ENCODE data around the gene CHST11. TPM values are rescaled to one million over a fixed set of nuclear protein-coding genes. Genes with fewer than 3 reads are reported as not detected.
A peak's percentile ranks its signal among the peaks of the same experiment; 100 is the strongest.

The CHST11 gene
- total RNA-seq, 2 experiments from 2014 or later: 53.4 to 53.6 TPM

DNA sequence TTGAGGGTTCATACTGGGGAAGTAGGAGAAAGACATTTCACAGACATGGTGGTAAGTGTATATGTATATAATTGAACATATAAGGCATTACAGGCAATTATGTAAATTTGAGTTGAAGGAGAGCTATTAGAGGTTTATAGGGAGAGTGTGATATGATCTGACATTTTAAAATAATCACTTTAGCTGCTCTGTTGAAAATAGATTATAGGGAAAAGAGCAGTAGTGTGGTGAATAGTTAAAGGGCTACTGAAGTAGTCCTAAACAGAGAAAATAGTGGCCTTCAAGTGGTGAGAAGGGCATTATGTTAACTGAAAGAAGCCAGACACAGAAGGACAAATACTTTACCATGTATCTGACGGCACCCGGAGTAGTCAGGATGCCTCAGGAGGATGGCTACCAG, 267.1 kb downstream of the CHST11 start:
- H3K36me3 ChIP-seq (ENCODE audit: insufficient read depth, low read length): no peaks in the 10 kb centered on the region
- H3K4me1 ChIP-seq (ENCODE audit: insufficient read depth, low read length): peaks cover 45% of the 10 kb centered on the region
- Mint-ChIP-seq H3K9me3 (no peaks in the 10 kb centered on the region), H3K27ac (peak overlapping the region; percentile 89), H3K4me1 (ENCODE audit: low read depth) (peaks cover 45% of the 10 kb centered on the region), H3K27me3 (no peaks in the 10 kb centered on the region), H3K36me3 (ENCODE audit: low read depth) (no peaks in the 10 kb centered on the region), H3K4me3 (no peak overlapping the region)
- ChIA-PET CTCF (no interaction called here), POLR2A (no interaction called here)
- no peak for ATAC-seq (ENCODE audit: poor library complexity)
- no peak overlapping the region for H3K4me3 ChIP-seq (ENCODE audit: low read length)
- intact Hi-C loops (cut with DNase I, micrococcal nuclease): loop anchor here in 1 of 2 experiments (5.0 kb wide), 1 partner anchor 227 kb away; no protein-coding TSS in a partner anchor
- TF ChIP-seq, protein P1, sequence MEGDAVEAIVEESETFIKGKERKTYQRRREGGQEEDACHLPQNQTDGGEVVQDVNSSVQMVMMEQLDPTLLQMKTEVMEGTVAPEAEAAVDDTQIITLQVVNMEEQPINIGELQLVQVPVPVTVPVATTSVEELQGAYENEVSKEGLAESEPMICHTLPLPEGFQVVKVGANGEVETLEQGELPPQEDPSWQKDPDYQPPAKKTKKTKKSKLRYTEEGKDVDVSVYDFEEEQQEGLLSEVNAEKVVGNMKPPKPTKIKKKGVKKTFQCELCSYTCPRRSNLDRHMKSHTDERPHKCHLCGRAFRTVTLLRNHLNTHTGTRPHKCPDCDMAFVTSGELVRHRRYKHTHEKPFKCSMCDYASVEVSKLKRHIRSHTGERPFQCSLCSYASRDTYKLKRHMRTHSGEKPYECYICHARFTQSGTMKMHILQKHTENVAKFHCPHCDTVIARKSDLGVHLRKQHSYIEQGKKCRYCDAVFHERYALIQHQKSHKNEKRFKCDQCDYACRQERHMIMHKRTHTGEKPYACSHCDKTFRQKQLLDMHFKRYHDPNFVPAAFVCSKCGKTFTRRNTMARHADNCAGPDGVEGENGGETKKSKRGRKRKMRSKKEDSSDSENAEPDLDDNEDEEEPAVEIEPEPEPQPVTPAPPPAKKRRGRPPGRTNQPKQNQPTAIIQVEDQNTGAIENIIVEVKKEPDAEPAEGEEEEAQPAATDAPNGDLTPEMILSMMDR (IDR thresholded peaks at IDR 0.05): no peak
- no peak overlapping the region for H3K27ac ChIP-seq (ENCODE audit: low read depth in 1 of 2, low read length in 2 of 2)
- DNase-seq: no peak
- no peaks in the 10 kb centered on the region for H3K27me3 ChIP-seq (ENCODE audit: control insufficient read depth in 1 of 2, insufficient read depth in 2 of 2, low read length in 2 of 2)
- no peaks in the 10 kb centered on the region for H3K9me3 ChIP-seq (ENCODE audit: control insufficient read depth in 1 of 2, insufficient read depth in 1 of 2, low read length in 2 of 2)

- POLR2A ChIA-PET: no interaction called here
Measured at GRCh38 chr12:104724992-104725585, 268.3 kb downstream of the CHST11 start.

DNA sequence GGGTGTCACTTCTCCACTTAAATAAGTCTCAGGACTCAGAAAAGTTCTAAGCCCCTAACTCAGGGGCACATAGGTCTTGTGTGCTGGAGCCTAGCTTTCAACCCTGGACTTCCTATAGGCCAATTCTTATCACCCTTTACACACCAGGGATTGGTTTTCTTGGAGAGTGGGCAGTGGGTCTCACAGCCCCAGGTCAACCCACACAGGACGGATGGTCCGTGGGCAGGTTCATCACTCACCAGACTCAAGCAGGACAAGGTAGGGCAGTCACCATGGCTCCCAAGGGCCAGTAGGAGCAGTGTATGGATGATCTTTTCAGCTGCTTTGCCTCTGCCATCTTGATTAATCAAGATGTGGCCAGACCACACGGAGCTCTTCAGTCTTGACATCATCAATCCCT, 268.9 kb downstream of the CHST11 start:
- ChIA-PET CTCF (interaction anchor here (1.4 kb wide), 1 partner anchor 21 kb away, joined by 5 read pairs; no protein-coding TSS in a partner anchor), POLR2A (no interaction called here)
- Mint-ChIP-seq H3K4me3 (no peak overlapping the region), H3K9me3 (no peaks in the 10 kb centered on the region), H3K36me3 (ENCODE audit: low read depth) (no peaks in the 10 kb centered on the region), H3K27ac (no peak overlapping the region), H3K4me1 (ENCODE audit: low read depth) (peaks cover 39% of the 10 kb centered on the region), H3K27me3 (no peaks in the 10 kb centered on the region)
- peaks cover 4% of the 10 kb centered on the region for H3K36me3 ChIP-seq (ENCODE audit: insufficient read depth, low read length)
- intact Hi-C loops (cut with DNase I, micrococcal nuclease): no loop called here
- no peak overlapping the region for H3K4me3 ChIP-seq (ENCODE audit: low read length)
- TF ChIP-seq, protein P1 (IDR thresholded peaks at IDR 0.05): no peak
- H3K4me1 ChIP-seq (ENCODE audit: insufficient read depth, low read length): peaks cover 32% of the 10 kb centered on the region
- H3K27me3 ChIP-seq (ENCODE audit: control insufficient read depth in 1 of 2, insufficient read depth in 2 of 2, low read length in 2 of 2): no peaks in the 10 kb centered on the region
- DNase-seq: no peak
- no peak overlapping the region for H3K27ac ChIP-seq (ENCODE audit: low read depth in 1 of 2, low read length in 2 of 2)
- no peak for ATAC-seq (ENCODE audit: poor library complexity)
- H3K9me3 ChIP-seq (ENCODE audit: control insufficient read depth in 1 of 2, insufficient read depth in 1 of 2, low read length in 2 of 2): no peaks in the 10 kb centered on the region

More at GRCh38 chr12:104724992-104725585, 268.3 kb downstream of the CHST11 start:
- no peak overlapping the region for H3K4me3 ChIP-seq (ENCODE audit: low read length)
- peaks cover 4% of the 10 kb centered on the region for H3K36me3 ChIP-seq (ENCODE audit: insufficient read depth, low read length)
- H3K36me3 Mint-ChIP-seq (ENCODE audit: low read depth): no peaks in the 10 kb centered on the region
- no peaks in the 10 kb centered on the region for H3K27me3 Mint-ChIP-seq
- intact Hi-C loops (cut with DNase I, micrococcal nuclease): loop anchor here in 1 of 2 experiments (5.0 kb wide), 1 partner anchor 228 kb away; no protein-coding TSS in a partner anchor
- peaks cover 40% of the 10 kb centered on the region for H3K4me1 Mint-ChIP-seq (ENCODE audit: low read depth)
- DNase-seq: no peak
- no peak overlapping the region for H3K27ac ChIP-seq (ENCODE audit: low read depth in 1 of 2, low read length in 2 of 2)
- no peaks in the 10 kb centered on the region for H3K9me3 Mint-ChIP-seq
- H3K4me1 ChIP-seq (ENCODE audit: insufficient read depth, low read length): peaks cover 36% of the 10 kb centered on the region
- H3K27me3 ChIP-seq (ENCODE audit: control insufficient read depth in 1 of 2, insufficient read depth in 2 of 2, low read length in 2 of 2): no peaks in the 10 kb centered on the region
- no peak overlapping the region for H3K27ac Mint-ChIP-seq
- CTCF ChIA-PET: interaction anchor here (1.4 kb wide), 1 partner anchor 22 kb away, joined by 5 read pairs; no protein-coding TSS in a partner anchor
- no peak for ATAC-seq (ENCODE audit: poor library complexity)
- H3K9me3 ChIP-seq (ENCODE audit: control insufficient read depth in 1 of 2, insufficient read depth in 1 of 2, low read length in 2 of 2): no peaks in the 10 kb centered on the region
- TF ChIP-seq, protein P1 (IDR thresholded peaks at IDR 0.05): no peak
- no peak overlapping the region for H3K4me3 Mint-ChIP-seq

Measured in CD4-positive, alpha-beta T cell (primary cell).